ENCODE results near the gene TEX19.

TEX19 gene

GRCh38 chr17:82384730-82385481 lies 25.9 kb downstream of the TEX19 start:
- H3K27me3 Mint-ChIP-seq (ENCODE audit: low read depth, poor library complexity) = peaks cover 17% of the 10 kb centered on the region
- TF ChIP-seq CTCF (IDR thresholded peaks at IDR 0.05) = no peak
- DNase-seq = no peak
- H3K27ac Mint-ChIP-seq = no peak overlapping the region
- no peaks in the 10 kb centered on the region for H3K36me3 Mint-ChIP-seq (ENCODE audit: low read depth)
- peaks cover 40% of the 10 kb centered on the region for H3K4me1 Mint-ChIP-seq
- H3K4me3 Mint-ChIP-seq = no peak overlapping the region
- H3K9me3 Mint-ChIP-seq = no peaks in the 10 kb centered on the region

GRCh38 chr17:82385559-82386254 lies 26.7 kb downstream of the TEX19 start:
- Mint-ChIP-seq H3K27ac (no peak overlapping the region), H3K4me3 (no peak overlapping the region), H3K36me3 (ENCODE audit: low read depth) (no peaks in the 10 kb centered on the region), H3K4me1 (peaks cover 42% of the 10 kb centered on the region), H3K27me3 (ENCODE audit: low read depth, poor library complexity) (peaks cover 13% of the 10 kb centered on the region), H3K9me3 (no peaks in the 10 kb centered on the region)
- TF ChIP-seq CTCF (IDR thresholded peaks at IDR 0.05) = no peak
- DNase-seq = peak; percentile 48

- H3K27ac Mint-ChIP-seq = no peak overlapping the region
- H3K36me3 Mint-ChIP-seq (ENCODE audit: low read depth) = no peaks in the 10 kb centered on the region
- DNase-seq = no peak
- H3K4me1 Mint-ChIP-seq = peaks cover 37% of the 10 kb centered on the region
- no peak overlapping the region for H3K4me3 Mint-ChIP-seq
- H3K27me3 Mint-ChIP-seq (ENCODE audit: low read depth, poor library complexity) = peaks cover 11% of the 10 kb centered on the region
- no peaks in the 10 kb centered on the region for H3K9me3 Mint-ChIP-seq
- no peak for TF ChIP-seq CTCF (IDR thresholded peaks at IDR 0.05)
Measured at GRCh38 chr17:82386255-82386831, 27.3 kb downstream of the TEX19 start.

GRCh38 chr17:82386881-82387704 lies 28.0 kb downstream of the TEX19 start:
- no peak overlapping the region for H3K27ac Mint-ChIP-seq
- H3K4me3 Mint-ChIP-seq = no peak overlapping the region
- H3K4me1 Mint-ChIP-seq = peaks cover 37% of the 10 kb centered on the region
- no peak for DNase-seq
- H3K36me3 Mint-ChIP-seq (ENCODE audit: low read depth) = no peaks in the 10 kb centered on the region
- H3K9me3 Mint-ChIP-seq = no peaks in the 10 kb centered on the region
- no peak for TF ChIP-seq CTCF (IDR thresholded peaks at IDR 0.05)
- H3K27me3 Mint-ChIP-seq (ENCODE audit: low read depth, poor library complexity) = peaks cover 9% of the 10 kb centered on the region

GRCh38 chr17:82387705-82388106 lies 28.7 kb downstream of the TEX19 start:
- Mint-ChIP-seq H3K9me3 (no peaks in the 10 kb centered on the region), H3K4me1 (peaks cover 43% of the 10 kb centered on the region), H3K36me3 (ENCODE audit: low read depth) (peaks cover 6% of the 10 kb centered on the region), H3K27me3 (ENCODE audit: low read depth, poor library complexity) (peaks cover 6% of the 10 kb centered on the region), H3K4me3 (no peak overlapping the region), H3K27ac (no peak overlapping the region)
- TF ChIP-seq CTCF (IDR thresholded peaks at IDR 0.05) = no peak
- DNase-seq = no peak

All from nephron progenitor cell (in vitro differentiated cells).